IPS-18c (cell line): ENCODE results near the gene ADGRD1.
A peak's percentile ranks its signal among the peaks of the same experiment; 100 is the strongest.

Experiments
- H3K4me3 ChIP-seq: 2 replicates; pipeline ENCODE4 v1.7.0; 2013; ENCODE audit warnings: low read depth, mild to moderate bottlenecking, low read length, moderate library complexity; ENCODE audit not compliant: insufficient read depth
- H3K9me3 ChIP-seq: one replicate; pipeline ENCODE4 v1.6.1; 2013; ENCODE audit warnings: mild to moderate bottlenecking, low read length, moderate library complexity; ENCODE audit not compliant: control insufficient read depth, insufficient read depth

The ADGRD1 gene

DNA sequence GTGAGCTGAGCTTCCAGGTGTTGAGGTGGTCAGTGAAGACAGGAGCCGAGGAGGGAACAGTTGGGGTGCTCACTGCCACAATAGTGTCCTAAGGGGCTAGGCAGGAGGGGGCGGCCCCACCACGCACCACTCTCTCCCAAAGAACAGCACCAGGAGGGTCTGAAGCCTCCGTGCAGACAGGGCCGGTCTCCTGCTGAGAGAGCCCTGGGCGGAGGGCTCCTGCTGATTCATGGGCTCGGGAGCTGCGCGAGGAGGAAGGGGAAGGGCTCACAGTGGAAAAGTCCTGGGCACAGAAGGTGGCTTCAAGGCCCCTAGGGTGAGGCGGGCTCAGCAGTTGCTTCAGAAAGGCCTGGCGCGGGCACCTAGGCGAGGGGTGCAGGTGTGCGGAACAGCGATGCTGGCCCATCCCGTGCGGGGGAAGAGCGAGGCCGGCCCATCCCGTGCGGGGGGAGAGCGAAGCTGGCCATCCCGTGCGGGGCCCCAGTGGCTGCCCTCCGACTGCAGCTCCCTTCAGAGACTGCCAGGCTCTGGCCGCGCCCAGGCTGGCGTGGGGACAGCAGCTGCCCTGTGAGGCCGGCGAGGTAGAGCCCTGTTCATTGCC is 176.7 kb downstream of the ADGRD1 start:
- no peak overlapping the region for H3K4me3 ChIP-seq
- peaks cover 5% of the 10 kb centered on the region for H3K9me3 ChIP-seq

DNA sequence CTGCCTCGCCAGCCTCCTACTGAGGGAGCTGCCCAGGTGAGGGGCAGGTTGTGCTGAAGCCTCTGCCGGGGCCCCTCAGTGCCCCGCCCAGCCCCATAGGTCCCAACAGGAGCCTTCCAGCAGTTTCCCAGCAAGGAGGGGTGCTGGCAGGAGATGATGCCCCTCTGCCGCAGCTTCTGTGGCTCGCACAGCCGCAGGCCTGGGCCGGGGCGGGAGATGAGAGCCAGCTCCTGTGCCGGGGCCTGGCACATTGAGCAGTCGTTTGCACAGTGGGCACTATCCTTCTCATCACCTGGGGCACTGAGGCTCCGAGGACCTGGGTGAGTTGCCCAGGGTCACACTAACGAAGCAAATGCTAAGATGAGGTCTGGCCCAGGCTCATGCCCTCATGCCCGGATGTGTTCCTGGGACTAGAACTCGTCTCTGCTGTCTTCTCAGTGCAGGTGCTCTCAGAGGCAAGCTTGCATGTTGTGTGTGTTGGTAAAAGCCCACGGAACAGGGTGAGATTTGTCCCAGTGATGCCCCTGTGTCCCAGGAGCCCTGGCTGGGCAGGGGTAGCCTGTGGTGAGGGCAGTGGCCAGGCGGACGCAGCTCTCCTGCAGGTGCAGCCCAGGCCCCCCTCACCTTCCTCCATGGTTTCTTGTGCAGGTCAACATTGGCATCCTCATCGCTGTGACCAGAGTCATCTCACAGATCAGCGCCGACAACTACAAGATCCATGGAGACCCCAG is 177.5 kb downstream of the ADGRD1 start:
- H3K9me3 ChIP-seq, result peaks cover 5% of the 10 kb centered on the region
- H3K4me3 ChIP-seq, result no peak overlapping the region

GRCh38 chr12:131131808-131132117 is 178.1 kb downstream of the ADGRD1 start:
- Histone ChIP-seq H3K9me3 (peaks cover 5% of the 10 kb centered on the region), H3K4me3 (no peak overlapping the region)

- Histone ChIP-seq H3K4me3 (peak overlapping the region; percentile 21; the same call in 1 of the 2 replicates), H3K9me3 (peaks cover 5% of the 10 kb centered on the region)
Observed at GRCh38 chr12:131132118-131132892, 178.6 kb downstream of the ADGRD1 start.

DNA sequence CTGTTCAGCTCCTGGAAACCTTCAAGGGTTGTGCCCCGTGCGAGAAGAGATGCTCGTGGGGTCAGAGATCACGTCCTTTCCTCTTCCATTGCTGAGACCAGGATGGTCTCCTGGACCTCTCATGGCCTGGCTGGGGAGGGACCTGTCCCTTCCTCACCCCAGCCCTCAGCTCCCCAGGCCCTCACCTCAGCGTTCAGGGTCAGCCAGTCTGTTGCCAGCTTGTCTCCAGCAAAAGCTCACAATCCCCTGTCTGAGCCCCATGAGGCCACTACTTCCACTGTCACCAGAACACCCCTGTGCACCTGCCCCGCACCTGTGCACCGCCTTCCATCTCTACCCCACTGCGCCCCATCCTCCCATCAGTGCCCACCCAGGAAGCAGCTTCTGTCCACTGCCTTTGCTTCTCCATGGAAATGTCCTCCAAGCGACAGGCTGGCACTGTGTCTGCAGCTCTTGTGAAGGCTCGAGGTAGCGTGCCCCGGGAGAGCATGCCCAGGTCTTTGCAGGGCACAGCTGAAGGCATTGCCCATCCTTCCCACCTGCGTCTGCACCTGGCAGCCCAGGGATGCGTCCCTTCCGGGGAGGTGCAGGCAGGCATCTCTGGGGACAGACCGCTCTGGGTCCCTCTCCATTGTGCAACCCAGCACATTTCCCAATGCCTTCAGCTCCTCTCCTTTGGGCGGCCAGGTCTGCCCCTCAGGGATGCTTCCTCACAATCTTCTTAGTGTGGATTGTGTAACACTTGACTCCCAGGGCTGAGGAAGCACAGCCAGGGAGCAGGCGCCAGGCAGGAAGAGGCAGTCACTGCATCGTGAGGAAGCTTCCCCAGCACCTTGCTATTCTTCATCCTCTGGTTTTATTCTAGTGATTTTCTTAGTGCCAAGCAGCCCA is 179.6 kb downstream of the ADGRD1 start:
- no peak overlapping the region for H3K4me3 ChIP-seq
- H3K9me3 ChIP-seq, result peaks cover 5% of the 10 kb centered on the region

- peaks cover 2% of the 10 kb centered on the region for H3K9me3 ChIP-seq
- H3K4me3 ChIP-seq, result no peak overlapping the region
Observed at GRCh38 chr12:131133994-131134393, 180.3 kb downstream of the ADGRD1 start.

- peaks cover 2% of the 10 kb centered on the region for H3K9me3 ChIP-seq
- no peak overlapping the region for H3K4me3 ChIP-seq
Observed at GRCh38 chr12:131134523-131135310, 181.0 kb downstream of the ADGRD1 start.

DNA sequence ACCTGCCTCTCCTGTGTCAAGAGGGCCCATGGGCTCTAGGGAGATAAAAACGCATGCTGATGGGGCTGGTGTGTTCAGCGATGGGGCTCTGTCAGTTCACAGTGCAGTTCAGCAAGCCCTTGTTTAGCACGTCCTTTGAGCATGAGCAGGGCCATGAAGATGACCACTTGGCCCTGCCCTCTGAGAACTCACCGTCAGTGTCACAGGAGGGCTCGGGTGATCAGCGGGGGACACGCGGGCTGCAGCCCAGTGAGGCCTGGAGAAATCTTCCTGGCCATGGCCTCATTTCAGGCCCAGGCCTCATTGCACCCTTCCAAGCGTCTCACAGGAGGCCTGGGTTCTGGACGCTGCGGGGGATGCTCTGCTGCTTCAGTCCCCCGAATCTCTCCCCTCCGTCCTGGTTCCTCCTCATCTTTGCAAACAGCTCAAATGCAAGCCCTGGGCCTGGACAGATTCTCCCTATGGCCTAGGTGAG is 181.6 kb downstream of the ADGRD1 start:
- Histone ChIP-seq H3K9me3 (peaks cover 2% of the 10 kb centered on the region), H3K4me3 (no peak overlapping the region)

GRCh38 chr12:131135786-131136538 is 182.3 kb downstream of the ADGRD1 start:
- peaks cover 2% of the 10 kb centered on the region for H3K9me3 ChIP-seq
- no peak overlapping the region for H3K4me3 ChIP-seq

DNA sequence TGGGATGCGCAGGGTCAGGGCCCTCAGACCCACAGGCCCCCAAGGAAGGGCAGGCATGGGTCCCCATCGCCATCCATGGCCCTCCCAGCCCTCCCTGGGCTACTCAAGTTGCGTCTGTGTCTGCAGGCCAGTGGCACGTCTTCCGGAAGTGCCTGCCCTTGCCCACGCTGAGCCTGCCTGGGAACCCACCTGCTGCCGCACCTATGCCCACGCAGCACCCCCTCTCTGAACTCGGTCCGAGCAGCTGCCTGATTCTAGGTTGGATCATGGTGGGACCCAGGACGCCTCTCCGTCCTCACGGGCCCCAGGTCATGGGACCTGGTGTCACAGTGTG is 182.8 kb downstream of the ADGRD1 start:
- H3K9me3 ChIP-seq, result peaks cover 2% of the 10 kb centered on the region
- H3K4me3 ChIP-seq, result no peak overlapping the region

GRCh38 chr12:131137009-131137835 is 183.5 kb downstream of the ADGRD1 start:
- no peak overlapping the region for H3K4me3 ChIP-seq
- H3K9me3 ChIP-seq, result no peaks in the 10 kb centered on the region

GRCh38 chr12:131137836-131138637 is 184.3 kb downstream of the ADGRD1 start:
- no peak overlapping the region for H3K4me3 ChIP-seq

GRCh38 chr12:131138638-131139362 is 185.1 kb downstream of the ADGRD1 start:
- no peaks in the 10 kb centered on the region for H3K9me3 ChIP-seq
- H3K4me3 ChIP-seq, result no peak overlapping the region

More at GRCh38 chr12:131137836-131138637, 184.3 kb downstream of the ADGRD1 start:
- H3K9me3 ChIP-seq, result no peaks in the 10 kb centered on the region
